Muscle layer of colon (tissue), 2 donors: Measurements from ENCODE around the gene ADAM33.

ENCODE experiments used
- H3K27ac ChIP-seq: one replicate; pipeline ENCODE4 v1.7.0; 2013; ENCODE audit warnings: low read depth, mild to moderate bottlenecking, low read length, moderate library complexity
- H3K27me3 ChIP-seq, 2 donors: one replicate each; pipeline ENCODE4 v1.7.0; 2013; ENCODE audit warnings: low read length in 2 of 2, mild to moderate bottlenecking in 2 of 2; ENCODE audit not compliant: insufficient read depth in 2 of 2, control insufficient read depth in 1 of 2
- H3K36me3 ChIP-seq: one replicate; pipeline ENCODE4 v1.7.0; 2013; ENCODE audit warnings: mild to moderate bottlenecking, low read length; ENCODE audit not compliant: insufficient read depth
- H3K4me1 ChIP-seq: one replicate; pipeline ENCODE4 v1.7.0; 2013; ENCODE audit warnings: mild to moderate bottlenecking, low read length; ENCODE audit not compliant: insufficient read depth
- H3K4me3 ChIP-seq, 2 donors: one replicate each; pipeline ENCODE4 v1.7.0; 2013; ENCODE audit warnings: low read length in 2 of 2, low read depth in 1 of 2, mild to moderate bottlenecking in 1 of 2, moderate library complexity in 1 of 2
- H3K9ac ChIP-seq: one replicate; pipeline ENCODE4 v1.7.0; 2013; ENCODE audit warnings: low read length
- H3K9me3 ChIP-seq: one replicate; pipeline ENCODE4 v1.7.0; 2013; ENCODE audit warnings: mild to moderate bottlenecking, low read length
- donor health status: abdominal sarcoma.
- donor health status: Adenocarcinoma of cecum.

The ADAM33 gene

DNA sequence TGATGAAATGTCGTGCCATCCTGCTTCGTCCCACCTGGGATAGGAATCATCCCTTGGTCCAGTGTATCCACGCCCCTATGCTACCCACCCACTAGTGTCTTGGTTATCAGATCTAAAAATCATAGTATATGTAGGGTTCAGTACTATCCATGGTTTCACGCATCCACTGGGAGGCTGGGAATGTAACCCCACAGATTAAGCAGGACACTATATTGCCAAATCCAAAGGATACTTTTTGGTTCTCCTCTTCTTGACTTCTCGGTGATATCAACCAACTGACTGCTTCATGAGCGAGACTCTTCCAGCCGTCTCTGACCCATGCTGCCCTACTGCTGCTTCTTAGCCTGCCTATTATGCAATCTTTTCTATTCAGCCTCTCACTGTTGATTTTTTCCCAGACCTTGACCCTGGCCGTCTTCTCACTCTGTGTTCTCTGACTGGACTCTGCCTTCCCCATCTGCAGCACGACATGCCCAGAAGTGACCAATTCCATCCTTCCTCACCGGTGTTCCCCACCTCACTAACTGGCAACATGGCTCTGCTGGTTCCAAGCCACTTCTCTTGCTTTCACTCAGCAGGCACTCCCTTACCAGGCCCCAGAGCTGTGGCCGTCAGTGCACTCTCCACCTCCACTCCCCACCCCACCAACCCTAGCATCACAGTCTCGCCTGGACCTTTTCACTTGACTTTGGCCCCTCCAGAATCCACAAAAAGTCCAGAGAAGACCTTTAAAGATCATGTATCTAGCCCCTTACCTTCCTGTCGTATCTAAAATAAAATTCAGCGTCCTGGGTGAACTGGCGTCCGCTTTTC is 53.1 kb downstream of the ADAM33 start:
- Histone ChIP-seq H3K4me3 (no peak overlapping the region), H3K27me3 (no peaks in the 10 kb centered on the region), H3K36me3 (peaks cover 21% of the 10 kb centered on the region), H3K9me3 (no peaks in the 10 kb centered on the region), H3K4me1 (no peaks in the 10 kb centered on the region), H3K27ac (no peak overlapping the region), H3K9ac (no peak overlapping the region)

DNA sequence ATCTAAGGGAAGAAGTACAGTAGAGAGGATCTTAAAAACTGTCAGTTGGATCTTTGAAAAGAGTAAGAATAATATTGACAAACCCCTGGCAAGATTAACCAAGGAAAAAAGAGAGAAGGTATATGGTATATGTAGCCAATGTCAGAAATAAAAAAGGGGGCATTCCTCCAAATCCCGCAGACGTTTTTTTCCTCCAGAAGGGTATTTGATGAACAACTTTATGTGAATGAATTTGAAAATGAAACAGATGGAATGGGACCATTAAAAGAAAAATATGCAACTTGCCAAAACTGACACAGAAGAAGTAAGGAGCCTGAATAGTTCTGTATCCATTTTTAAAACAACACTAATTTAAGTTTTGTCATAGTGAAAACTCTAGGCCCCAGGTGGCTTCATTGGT is 54.3 kb downstream of the ADAM33 start:
- Histone ChIP-seq H3K27me3 (no peaks in the 10 kb centered on the region), H3K9me3 (no peaks in the 10 kb centered on the region), H3K27ac (no peak overlapping the region), H3K4me1 (no peaks in the 10 kb centered on the region), H3K9ac (no peak overlapping the region), H3K4me3 (no peak overlapping the region), H3K36me3 (peaks cover 21% of the 10 kb centered on the region)

DNA sequence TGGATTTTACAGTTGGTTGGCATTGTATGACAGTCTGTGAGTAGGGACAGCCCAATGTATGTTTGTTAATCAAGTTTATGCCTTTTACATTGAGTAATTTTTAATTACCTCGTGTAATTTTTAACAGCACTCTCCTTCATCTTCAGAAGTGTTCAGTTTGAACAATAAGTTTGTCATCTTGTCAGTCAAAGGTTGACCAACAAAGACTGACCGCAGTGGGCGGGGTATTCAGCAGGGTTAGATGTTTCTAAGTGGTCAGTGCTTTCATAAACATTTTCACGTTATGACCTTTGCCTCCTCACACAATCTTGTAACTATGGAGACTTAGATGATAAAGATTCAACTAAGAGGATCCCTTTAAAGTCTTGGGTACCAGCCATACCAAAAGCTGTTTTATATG is 59.4 kb downstream of the ADAM33 start:
- no peak overlapping the region for H3K9ac ChIP-seq
- H3K4me3 ChIP-seq, result no peak overlapping the region
- no peaks in the 10 kb centered on the region for H3K27me3 ChIP-seq
- H3K27ac ChIP-seq, result no peak overlapping the region
- no peaks in the 10 kb centered on the region for H3K4me1 ChIP-seq
- no peaks in the 10 kb centered on the region for H3K9me3 ChIP-seq
- peaks cover 12% of the 10 kb centered on the region for H3K36me3 ChIP-seq

DNA sequence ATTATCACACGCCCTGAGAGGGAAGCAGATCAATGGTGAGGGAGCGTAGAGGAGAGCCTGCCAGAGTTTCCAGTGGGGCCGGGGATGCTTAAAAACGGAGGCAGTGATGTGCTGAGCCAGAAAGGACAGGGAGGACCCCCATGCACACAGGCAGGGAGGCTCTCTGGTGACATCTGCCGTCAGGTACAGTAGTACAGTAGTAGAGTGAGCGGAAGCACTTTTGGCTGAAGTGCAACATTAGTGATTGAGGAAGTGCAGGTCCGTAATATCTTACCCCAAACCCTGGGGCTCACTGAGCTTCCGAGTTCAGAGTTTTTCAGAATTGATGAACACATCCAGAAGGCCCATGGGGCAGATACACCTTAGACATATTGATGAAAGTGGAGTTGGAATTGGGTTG is 60.7 kb downstream of the ADAM33 start:
- Histone ChIP-seq H3K9ac (no peak overlapping the region), H3K27me3 (no peaks in the 10 kb centered on the region), H3K4me1 (no peaks in the 10 kb centered on the region), H3K9me3 (no peaks in the 10 kb centered on the region), H3K36me3 (peaks cover 12% of the 10 kb centered on the region), H3K4me3 (no peak overlapping the region), H3K27ac (no peak overlapping the region)
